A549 (cell line): ENCODE measurements around the gene HADHB. TPM values are rescaled to one million over a fixed set of nuclear protein-coding genes. Genes with fewer than 3 reads are reported as not detected.

ENCODE experiments used
- ATAC-seq, 2 experiments: fragments of 200-7000 bp in 1 of 2; fragments of >200 bp in 1 of 2; cut with Nextera tagmentation in 1 of 2; cut with Tn5 transposase in 1 of 2; 3 replicates each; pipeline versions ENCODE4 v1.8.0 to v1.9.1; 2018 to 2020; ENCODE audit warnings: mild to moderate bottlenecking in 1 of 2, moderate library complexity in 1 of 2
- CTCF ChIA-PET: fragments of 300-600 bp; sonication (Branson Sonifier 250); formaldehyde crosslinking; extraction: SDS; loops from one replicate; lab custom pipeline; 2021; ENCODE audit warnings: antibody characterized with exemption, inconsistent platforms; lab: Yijun Ruan, JAX
- POLR2A ChIA-PET: fragments of 350-600 bp; formaldehyde crosslinking; extraction: SDS; loops from one replicate; lab custom pipeline; 2021; ENCODE audit warnings: antibody characterized with exemption, inconsistent platforms; lab: Yijun Ruan, JAX
- DNase-seq, 2 experiments: peaks; one replicate each; pipeline versions ENCODE4 v3.0.0 to v3.0.0-alpha.2; 2011 to 2016; ENCODE audit warnings: low read depth in 1 of 2, low spot score in 1 of 2
- FAIRE-seq: peaks from 2 replicates; lab custom pipeline; 2011; peaks lifted over from hg19 to GRCh38; lab: Jason Lieb, UNC
- H3K27ac ChIP-seq, 2 experiments: fragments of >200 bp; sonication (Bioruptor Twin); formaldehyde crosslinking; 3 replicates each; pipeline ENCODE4 v1.5.1; 2016 to 2017
- H3K4me1 ChIP-seq: fragments of >200 bp; sonication (Bioruptor Twin); formaldehyde crosslinking; 3 replicates; pipeline ENCODE4 v1.6.1; 2016
- H3K4me2 ChIP-seq: fragments of >200 bp; sonication (Bioruptor Twin); formaldehyde crosslinking; 3 replicates; pipeline ENCODE4 v1.6.1; 2016
- H3K4me3 ChIP-seq: fragments of >200 bp; sonication (Bioruptor Twin); formaldehyde crosslinking; 3 replicates; pipeline ENCODE4 v1.5.1; 2016
- H3K9me3 ChIP-seq: fragments of >200 bp; sonication (Bioruptor Twin); formaldehyde crosslinking; 3 replicates; pipeline ENCODE4 v1.6.1; 2016
- CHD2 ChIP-seq: fragments of 150-350 bp; IDR thresholded peaks from 2 replicates; pipeline ENCODE4 v1.6.1; 2014; ENCODE audit warnings: low read length; ENCODE audit not compliant: partially characterized antibody
- EP300 ChIP-seq, 2 experiments: fragments of >200 bp; sonication (Bioruptor Twin); formaldehyde crosslinking; IDR thresholded peaks; 2 replicates in 1 of 2; 3 replicates in 1 of 2; pipeline ENCODE4 v1.6.1; 2016 to 2017
- FOSB ChIP-seq: fragments of 250-450 bp; sonication (Bioruptor Pico); IDR thresholded peaks from 2 replicates; pipeline ENCODE4 v1.5.0; 2020; ENCODE audit warnings: mild to moderate bottlenecking, moderate library complexity
- FOXS1 ChIP-seq: fragments of 250-450 bp; sonication (Bioruptor Pico); IDR thresholded peaks from 2 replicates; pipeline ENCODE4 v1.5.0; 2020; ENCODE audit warnings: mild to moderate bottlenecking, moderate library complexity
- HEYL ChIP-seq: fragments of 250-450 bp; sonication (Bioruptor Pico); IDR thresholded peaks from 2 replicates; pipeline ENCODE4 v1.8.0; 2021; ENCODE audit warnings: mild to moderate bottlenecking, moderate library complexity
- HOXB13 ChIP-seq: fragments of 250-450 bp; sonication (Bioruptor Pico); IDR thresholded peaks from 2 replicates; pipeline ENCODE4 v1.5.0; 2020; ENCODE audit warnings: low read depth, mild to moderate bottlenecking, moderate library complexity
- JUN ChIP-seq, 2 experiments: fragments of >200 bp; sonication (Bioruptor Twin); formaldehyde crosslinking; IDR thresholded peaks; 2 replicates in 1 of 2; 3 replicates in 1 of 2; pipeline ENCODE4 v1.6.1; 2016 to 2017
- KDM1A ChIP-seq: fragments of 200-600 bp; sonication (generic); IDR thresholded peaks from 2 replicates; pipeline ENCODE4 v1.6.1; 2016; ENCODE audit warnings: low read depth, mild to moderate bottlenecking
- POLR2AphosphoS2 ChIP-seq: conservative IDR thresholded peaks from 2 replicates; pipeline ENCODE4 v1.6.1; 2012; ENCODE audit warnings: low read length, improper control_type of control experiment, inconsistent platforms
- SMC3 ChIP-seq: fragments of >200 bp; sonication (Bioruptor Twin); formaldehyde crosslinking; IDR thresholded peaks from 3 replicates; pipeline ENCODE4 v1.6.1; 2018; ENCODE audit warnings: inconsistent platforms
- SREBF2 ChIP-seq: fragments of 450-650 bp; IDR thresholded peaks from 2 replicates; pipeline ENCODE4 v1.6.1; 2014; ENCODE audit warnings: mild to moderate bottlenecking, moderate library complexity
- TP53 ChIP-seq: fragments of 250-450 bp; sonication (Bioruptor Pico); IDR thresholded peaks from 2 replicates; pipeline ENCODE4 v1.5.0; 2021; ENCODE audit warnings: mild to moderate bottlenecking, moderate library complexity
- ZC3H11A ChIP-seq: fragments of 450-650 bp; IDR thresholded peaks from 2 replicates; pipeline ENCODE4 v1.6.1; 2014; ENCODE audit warnings: antibody characterized with exemption, mild to moderate bottlenecking
- ZNF302 ChIP-seq: fragments of 250-450 bp; sonication (Bioruptor Pico); IDR thresholded peaks from 2 replicates; pipeline ENCODE4 v1.9.0; 2021; ENCODE audit warnings: inconsistent platforms, mild to moderate bottlenecking, moderate library complexity
- WGBS: methylation state at CpG from one replicate; pipeline ENCODE4 v1.1.6; 2017; ENCODE audit errors: missing lambda C conversion rate; 5-methylcytosine and 5-hydroxymethylcytosine counted together
- polyA plus RNA-seq, 4 experiments: library from polyadenylated mRNA; depleted of rRNA in 3 of 4; stranded (reverse); fragments of >200 nt; fragmentation: RNase III in 1 of 4; extraction: RNeasy Plus Mini Kit Qiagen cat#74134 plus additional on column Dnase treatment in 1 of 4; gene quantifications; 2 replicates in 3 of 4; 3 replicates in 1 of 4; pipeline ENCODE4 v1.2.3, GENCODE V29; 2011 to 2017
- TF ChIP-seq, protein P1 (sequence below): fragments of >200 bp; sonication (Bioruptor Twin); formaldehyde crosslinking; IDR thresholded peaks from 3 replicates; pipeline ENCODE4 v1.5.1; 2016
- TF ChIP-seq, protein P2 (sequence below): IDR thresholded peaks from 2 replicates; pipeline ENCODE4 v1.6.1; 2012
- TF ChIP-seq, protein P3 (sequence below): IDR thresholded peaks from 2 replicates; pipeline ENCODE4 v1.6.1; 2012; ENCODE audit warnings: low read depth, borderline replicate concordance

The HADHB gene
- polyA plus RNA-seq, 2 of the 4 experiments (the other 2 are of a cell fraction) = 95.4 to 161 TPM

DNA sequence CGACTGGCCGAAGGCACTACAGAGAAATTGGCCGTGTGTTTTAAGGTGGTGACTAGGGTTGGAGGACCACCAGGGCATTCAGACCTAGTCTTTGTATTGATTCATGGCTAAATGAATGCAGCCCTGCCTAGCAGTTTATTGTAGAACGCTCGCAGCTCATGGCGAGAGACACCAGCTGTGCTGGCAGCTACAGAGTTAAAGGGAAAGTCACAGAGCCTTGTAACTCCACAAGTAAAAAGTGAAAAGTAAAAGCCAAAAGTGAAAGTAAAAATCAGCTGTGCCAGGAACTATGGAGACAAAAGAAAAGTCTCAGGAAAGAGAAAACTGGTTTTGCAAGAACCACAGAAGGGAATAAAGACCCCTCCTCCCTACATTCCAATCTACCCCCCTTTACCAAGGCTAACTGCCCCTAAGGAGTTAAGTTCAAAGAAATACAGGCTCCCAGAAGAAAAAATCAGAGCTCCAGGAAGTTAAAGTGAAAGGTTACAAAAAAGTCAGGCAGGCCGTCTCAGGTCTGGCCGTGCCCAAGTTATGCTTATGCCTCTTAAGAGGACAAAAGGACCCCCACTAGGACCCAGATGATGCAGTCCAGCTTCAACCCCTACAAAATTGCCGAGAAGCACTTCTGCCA is 54.8 kb downstream of the HADHB start:
- ATAC-seq = no peak
- CTCF ChIA-PET = interaction anchor here (1.2 to 1.4 kb wide), 2 partner anchors 11 to 14 kb away, joined by 3 read pairs; no protein-coding TSS in a partner anchor

DNA sequence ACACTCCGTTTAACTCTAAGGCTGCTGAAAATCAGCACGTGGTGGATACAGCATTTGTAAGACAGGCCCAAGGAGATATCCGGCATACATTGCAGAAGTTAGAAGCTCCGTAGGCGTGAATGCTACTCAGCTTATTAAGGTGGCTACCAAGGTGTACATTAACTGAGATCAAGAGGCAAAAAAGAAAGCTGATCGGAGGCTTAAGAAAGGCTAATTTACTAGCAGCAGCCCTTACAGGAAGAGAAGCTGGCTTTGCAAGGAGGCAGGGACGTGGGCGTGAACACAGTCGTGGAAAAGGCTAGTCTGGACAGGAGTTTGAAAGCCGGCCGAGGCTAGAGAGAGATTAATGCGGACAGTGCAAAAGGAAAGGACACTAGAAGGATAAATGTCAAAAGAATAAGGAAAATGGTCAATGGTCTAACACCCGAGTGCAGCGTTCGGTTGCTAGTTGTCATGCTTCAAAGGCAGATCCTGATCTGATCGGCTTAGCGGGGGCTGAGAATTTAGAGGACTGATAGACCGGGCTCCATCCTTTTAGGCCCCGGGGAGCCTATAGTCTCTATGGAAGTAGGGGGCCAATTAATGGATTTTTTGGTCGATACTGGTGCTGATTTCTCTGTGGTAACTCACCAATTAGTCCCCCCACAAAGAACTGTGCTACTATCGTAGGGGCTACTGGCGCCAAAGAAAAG is 55.6 kb downstream of the HADHB start:
- WGBS = 87% methylated on average over 22 of the region's 22 CpGs
- FAIRE-seq (no peak), DNase-seq (no peak), ATAC-seq (no peak)
- peak overlapping the region; percentile 69 for H3K4me2 ChIP-seq
- H3K9me3 ChIP-seq = no peaks in the 10 kb centered on the region
- H3K4me3 ChIP-seq = no peak overlapping the region
- H3K27ac ChIP-seq = no peak overlapping the region
- H3K4me1 ChIP-seq = 0 out of 3 replicates have a peak, but pooled peaks cover 3% of the 10 kb centered on the region
- CTCF ChIA-PET = interaction anchor here (1.4 to 2.2 kb wide), 2 partner anchors 10 to 13 kb away, joined by 3 to 7 read pairs; no protein-coding TSS in a partner anchor
- POLR2A ChIA-PET = interaction anchor here (0.8 kb wide), 1 partner anchor 45 kb away, joined by 3 read pairs; the partner anchor contains the start of gene SELENOI
- TF ChIP-seq POLR2AphosphoS2 (no peak), KDM1A (no peak), HOXB13 (CRISPR knock-in tag) (no peak), FOXS1 (CRISPR knock-in tag) (no peak), JUN (IDR thresholded peaks at IDR 0.05) (no peak), EP300 (IDR thresholded peaks at IDR 0.05) (no peak), FOSB (CRISPR knock-in tag) (no peak), ZC3H11A (no peak), ZNF302 (CRISPR knock-in tag) (no peak), SREBF2 (no peak), HEYL (CRISPR knock-in tag) (no peak), CHD2 (no peak)
- TF ChIP-seq, protein P1, sequence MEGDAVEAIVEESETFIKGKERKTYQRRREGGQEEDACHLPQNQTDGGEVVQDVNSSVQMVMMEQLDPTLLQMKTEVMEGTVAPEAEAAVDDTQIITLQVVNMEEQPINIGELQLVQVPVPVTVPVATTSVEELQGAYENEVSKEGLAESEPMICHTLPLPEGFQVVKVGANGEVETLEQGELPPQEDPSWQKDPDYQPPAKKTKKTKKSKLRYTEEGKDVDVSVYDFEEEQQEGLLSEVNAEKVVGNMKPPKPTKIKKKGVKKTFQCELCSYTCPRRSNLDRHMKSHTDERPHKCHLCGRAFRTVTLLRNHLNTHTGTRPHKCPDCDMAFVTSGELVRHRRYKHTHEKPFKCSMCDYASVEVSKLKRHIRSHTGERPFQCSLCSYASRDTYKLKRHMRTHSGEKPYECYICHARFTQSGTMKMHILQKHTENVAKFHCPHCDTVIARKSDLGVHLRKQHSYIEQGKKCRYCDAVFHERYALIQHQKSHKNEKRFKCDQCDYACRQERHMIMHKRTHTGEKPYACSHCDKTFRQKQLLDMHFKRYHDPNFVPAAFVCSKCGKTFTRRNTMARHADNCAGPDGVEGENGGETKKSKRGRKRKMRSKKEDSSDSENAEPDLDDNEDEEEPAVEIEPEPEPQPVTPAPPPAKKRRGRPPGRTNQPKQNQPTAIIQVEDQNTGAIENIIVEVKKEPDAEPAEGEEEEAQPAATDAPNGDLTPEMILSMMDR = no peak
- TF ChIP-seq, protein P2, sequence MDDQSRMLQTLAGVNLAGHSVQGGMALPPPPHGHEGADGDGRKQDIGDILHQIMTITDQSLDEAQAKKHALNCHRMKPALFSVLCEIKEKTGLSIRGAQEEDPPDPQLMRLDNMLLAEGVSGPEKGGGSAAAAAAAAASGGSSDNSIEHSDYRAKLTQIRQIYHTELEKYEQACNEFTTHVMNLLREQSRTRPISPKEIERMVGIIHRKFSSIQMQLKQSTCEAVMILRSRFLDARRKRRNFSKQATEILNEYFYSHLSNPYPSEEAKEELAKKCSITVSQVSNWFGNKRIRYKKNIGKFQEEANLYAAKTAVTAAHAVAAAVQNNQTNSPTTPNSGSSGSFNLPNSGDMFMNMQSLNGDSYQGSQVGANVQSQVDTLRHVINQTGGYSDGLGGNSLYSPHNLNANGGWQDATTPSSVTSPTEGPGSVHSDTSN = no peak
- TF ChIP-seq, protein P3, sequence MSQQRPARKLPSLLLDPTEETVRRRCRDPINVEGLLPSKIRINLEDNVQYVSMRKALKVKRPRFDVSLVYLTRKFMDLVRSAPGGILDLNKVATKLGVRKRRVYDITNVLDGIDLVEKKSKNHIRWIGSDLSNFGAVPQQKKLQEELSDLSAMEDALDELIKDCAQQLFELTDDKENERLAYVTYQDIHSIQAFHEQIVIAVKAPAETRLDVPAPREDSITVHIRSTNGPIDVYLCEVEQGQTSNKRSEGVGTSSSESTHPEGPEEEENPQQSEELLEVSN = no peak

More for the DNA sequence above, 54.8 kb downstream of the HADHB start:
- TF ChIP-seq, protein P3 = no peak
- TF ChIP-seq SMC3 (no peak), TP53 (no peak)
- peak overlapping the region; percentile 41 to 64; a peak in 5 of 6 replicates for H3K27ac ChIP-seq
- no peak for DNase-seq
- no peaks in the 10 kb centered on the region for H3K9me3 ChIP-seq
- peak overlapping the region; percentile 69 for H3K4me2 ChIP-seq
- no peak for FAIRE-seq
- 0 out of 3 replicates have a peak, but pooled peaks cover 3% of the 10 kb centered on the region for H3K4me1 ChIP-seq
- POLR2A ChIA-PET = interaction anchor here (0.8 kb wide), 1 partner anchor 46 kb away, joined by 3 read pairs; the partner anchor contains the start of gene SELENOI
- no peak overlapping the region for H3K4me3 ChIP-seq
- 59% methylated on average over 9 of the region's 9 CpGs for WGBS
